ENCODE measurements around the gene MFSD6.

GRCh38 chr2:190470256-190470826 is 62.2 kb downstream of the MFSD6 start:
- no peak for TF ChIP-seq CTCF (conservative IDR thresholded peaks at IDR 0.05 in 1 of 2, IDR thresholded peaks at IDR 0.05 in 1 of 2; ENCODE audit: low read depth in 1 of 2, low read length in 2 of 2)
- no peak for TF ChIP-seq EZH2 (IDR thresholded peaks at IDR 0.05; ENCODE audit: low read length, missing control alignments)
